Endothelial cell of umbilical vein (primary cell): ENCODE measurements around the gene DNAJA4. TPM values are rescaled to one million over a fixed set of nuclear protein-coding genes. Genes with fewer than 3 reads are reported as not detected.

Experiments used
- BruUV-seq: library from RNA; stranded (reverse); fragments of 400-500 nt; replicated peaks from 2 replicates; lab custom pipeline; 2021; lab: Mats Ljungman, UMichigan
- CTCF ChIA-PET: fragments of 300-600, 350-600 bp; sonication (Branson Sonifier 250); formaldehyde crosslinking; loops from one replicate; lab custom pipeline; 2021; ENCODE audit warnings: antibody characterized with exemption, inconsistent platforms; lab: Charles Lee
- POLR2A ChIA-PET: fragments of 300-600, 350-600 bp; sonication (Branson Sonifier 250); formaldehyde crosslinking; loops from one replicate; lab custom pipeline; 2021; ENCODE audit warnings: antibody characterized with exemption, inconsistent platforms; lab: Charles Lee
- DNase-seq: peaks from one replicate; pipeline ENCODE4 v3.0.0-alpha.2; 2011; ENCODE audit warnings: low read depth, low spot score
- FAIRE-seq: peaks from 2 replicates; lab custom pipeline; 2011; peaks lifted over from hg19 to GRCh38; lab: Jason Lieb, UNC
- H2AFZ ChIP-seq: 2 replicates; pipeline ENCODE4 v1.6.0; 2012; ENCODE audit warnings: low read depth, low read length, control low read depth, inconsistent platforms
- H3K27ac ChIP-seq: 2 replicates; pipeline ENCODE4 v1.5.1; 2011; ENCODE audit warnings: low read depth, mild to moderate bottlenecking, control low read depth, low read length, moderate library complexity; ENCODE audit not compliant: insufficient read depth
- H3K27me3 ChIP-seq, 2 experiments: 2 replicates each; pipeline versions ENCODE4 v1.6.0 to v1.6.1; 2011; ENCODE audit warnings: low read length in 2 of 2, mixed read lengths in 1 of 2; ENCODE audit not compliant: control insufficient read depth in 2 of 2, insufficient read depth in 2 of 2
- H3K36me3 ChIP-seq, 2 experiments: 2 replicates in 1 of 2; 3 replicates in 1 of 2; pipeline ENCODE4 v1.5.1; 2011; ENCODE audit warnings: low read length in 2 of 2, mild to moderate bottlenecking in 1 of 2, moderate library complexity in 1 of 2; ENCODE audit not compliant: control insufficient read depth in 2 of 2, insufficient read depth in 2 of 2; ENCODE audit errors: extremely low read depth in 1 of 2
- H3K4me1 ChIP-seq: 3 replicates; pipeline ENCODE4 v1.5.1; 2011; ENCODE audit warnings: mild to moderate bottlenecking, low read length; ENCODE audit not compliant: control insufficient read depth, insufficient read depth; ENCODE audit errors: extremely low read depth
- H3K4me2 ChIP-seq: 2 replicates; pipeline ENCODE4 v1.6.1; 2011; ENCODE audit warnings: low read length, control low read depth, mixed read lengths; ENCODE audit not compliant: insufficient read depth
- H3K4me3 ChIP-seq, 3 experiments: fragments of 200-600 bp in 1 of 3; sonication (generic), shearing (Covaris generic) in 1 of 3; replicated peaks in 1 of 3; 2 replicates each; pipeline ENCODE4 v1.5.1; 2011 to 2016; ENCODE audit warnings: control low read depth in 3 of 3, low read length in 3 of 3, mild to moderate bottlenecking in 2 of 3, inconsistent platforms in 1 of 3, low read depth in 1 of 3, moderate library complexity in 1 of 3; ENCODE audit not compliant: insufficient read depth in 1 of 3
- H3K79me2 ChIP-seq: 2 replicates; pipeline ENCODE4 v1.6.0; 2012; ENCODE audit warnings: low read length, inconsistent platforms; ENCODE audit not compliant: control insufficient read depth, insufficient read depth
- H3K9ac ChIP-seq: replicated peaks from 2 replicates; pipeline ENCODE3; 2011; ENCODE audit warnings: low read length, control low read depth; ENCODE audit not compliant: insufficient read depth; ENCODE audit errors: extremely low read depth
- H3K9me1 ChIP-seq: replicated peaks from 3 replicates; pipeline ENCODE4 v1.6.0; 2011; ENCODE audit warnings: mild to moderate bottlenecking, low read length; ENCODE audit not compliant: control insufficient read depth, insufficient read depth; ENCODE audit errors: extremely low read depth
- H3K9me3 ChIP-seq: replicated peaks from 2 replicates; pipeline ENCODE4 v1.5.1; 2012; ENCODE audit warnings: low read length, inconsistent platforms; ENCODE audit not compliant: control insufficient read depth, insufficient read depth
- H4K20me1 ChIP-seq: replicated peaks from 2 replicates; pipeline ENCODE3; 2011; ENCODE audit warnings: mild to moderate bottlenecking, low read length; ENCODE audit not compliant: control insufficient read depth, insufficient read depth; ENCODE audit errors: extremely low read depth
- CTCF ChIP-seq, 2 donors: IDR thresholded peaks; 1 replicate in 1 of 2; 2 replicates in 1 of 2; pipeline ENCODE4 v1.5.1; 2011; ENCODE audit warnings: low read length in 2 of 2, mild to moderate bottlenecking in 2 of 2, moderate library complexity in 2 of 2, control low read depth in 1 of 2, inconsistent platforms in 1 of 2, low read depth in 1 of 2; ENCODE audit not compliant: insufficient read depth in 1 of 2; ENCODE audit errors: extremely low read depth in 1 of 2
- EZH2 ChIP-seq: IDR thresholded peaks from 2 replicates; pipeline ENCODE4 v1.6.1; 2012; ENCODE audit warnings: borderline replicate concordance, low read depth, mild to moderate bottlenecking, moderate library complexity, low read length, inconsistent platforms; ENCODE audit not compliant: severe bottlenecking
- FOS ChIP-seq: IDR thresholded peaks from 2 replicates; pipeline ENCODE4 v1.6.1; 2011; ENCODE audit warnings: mild to moderate bottlenecking, low read length, moderate library complexity, borderline replicate concordance; ENCODE audit not compliant: insufficient read depth
- GATA2 ChIP-seq: IDR thresholded peaks from 2 replicates; pipeline ENCODE4 v1.7.0; 2011; ENCODE audit warnings: low read depth, mild to moderate bottlenecking, moderate library complexity, mixed read lengths, low read length; ENCODE audit not compliant: insufficient read length, insufficient read depth
- JUN ChIP-seq: IDR thresholded peaks from 2 replicates; pipeline ENCODE4 v1.6.1; 2011; ENCODE audit warnings: borderline replicate concordance, low read depth; ENCODE audit not compliant: insufficient read length, insufficient read depth
- POLR2AphosphoS5 ChIP-seq: IDR thresholded peaks from 2 replicates; pipeline ENCODE4 v1.6.1; 2012; ENCODE audit warnings: low read depth, mild to moderate bottlenecking, control low read depth, low read length, moderate library complexity; ENCODE audit not compliant: insufficient read depth
- dilution Hi-C: fragments of 300-500 bp; cut with MboI; formaldehyde crosslinking; loops from one replicate; pipeline ENCODE4 v1.15.0; 2019; ENCODE audit warnings: low sequenced_read_pairs; ENCODE audit not compliant: extremely low pct_ligation_motif_present
- intact Hi-C: fragments of 100-400 bp; cut with micrococcal nuclease; formaldehyde crosslinking; loops from one replicate; pipeline ENCODE4 v1.10.0; 2022
- polyA plus RNA-seq, 4 experiments: library from polyadenylated mRNA; depleted of rRNA in 3 of 4; stranded (reverse) in 3 of 4; unstranded in 1 of 4; fragments of >200 nt; gene quantifications; 2 replicates each; pipeline versions ENCODE4 v1.2.1 to v1.2.3, GENCODE V29; 2011 to 2012; ENCODE audit warnings: missing spikeins in 1 of 4
- total RNA-seq: library from RNA; stranded (reverse); gene quantifications from 2 replicates; pipeline ENCODE4 v1.2.3, GENCODE V29; 2021
- TF ChIP-seq, protein P1 (sequence below): IDR thresholded peaks from 2 replicates; pipeline ENCODE4 v1.6.1; 2011; ENCODE audit not compliant: insufficient read depth, insufficient read length

The DNAJA4 gene
- total and polyA plus RNA-seq, 2 donors (not counting 3 experiments of a cell fraction or from before 2014, with no cell fraction given): 17.3 to 21.3 TPM

DNA sequence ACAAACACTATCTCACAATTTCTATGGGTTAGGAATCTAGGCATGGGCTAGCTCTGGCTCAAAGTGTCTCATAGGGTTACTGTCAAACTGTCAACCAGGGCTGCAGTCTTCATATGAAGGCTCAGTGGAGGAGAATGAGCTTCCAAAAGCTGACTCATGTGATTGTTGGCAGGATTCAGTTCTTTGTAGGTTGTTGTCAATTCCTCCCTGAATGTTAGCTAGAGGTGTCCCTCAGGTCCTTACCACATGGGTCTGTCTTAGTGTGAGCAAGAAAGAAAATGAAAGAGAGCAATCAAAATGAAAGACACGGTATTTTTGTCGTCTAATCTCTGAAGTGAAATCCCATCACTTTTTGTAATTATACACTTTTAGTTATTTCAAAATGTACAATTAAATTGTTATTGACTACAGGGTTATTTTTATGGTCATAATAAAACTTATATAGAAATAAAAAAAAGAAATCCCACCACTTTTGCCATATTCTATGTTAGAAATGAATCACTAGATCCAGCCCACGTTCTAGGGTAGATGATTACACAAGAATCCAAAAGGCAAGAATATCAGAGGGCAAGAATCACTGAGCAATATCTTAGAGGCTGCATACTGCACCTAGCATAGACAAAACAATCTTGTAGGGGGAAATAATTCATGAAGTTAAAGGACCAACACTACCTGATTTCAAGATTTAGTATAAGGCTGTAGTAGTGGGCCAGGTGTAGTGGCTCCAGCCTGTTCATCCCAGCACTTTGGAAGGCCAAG is 38.4 kb upstream of the DNAJA4 start:
- no peak for FAIRE-seq
- no peak for DNase-seq
- POLR2A ChIA-PET: no interaction called here
- intact Hi-C loops (no loop called here), dilution Hi-C loops (no loop called here)
- Histone ChIP-seq H3K9me3 (no peaks in the 10 kb centered on the region), H3K79me2 (no peaks in the 10 kb centered on the region), H3K9ac (no peak overlapping the region), H3K4me2 (no peak overlapping the region), H3K27me3 (peaks cover 2 to 5% of the 10 kb centered on the region in 2 experiments), H3K4me1 (no peaks in the 10 kb centered on the region), H2AFZ (no peak overlapping the region), H3K27ac (no peak overlapping the region), H3K36me3 (no peaks in the 10 kb centered on the region), H3K9me1 (no peaks in the 10 kb centered on the region), H4K20me1 (no peaks in the 10 kb centered on the region), H3K4me3 (no peak overlapping the region)
- CTCF ChIA-PET: interaction anchor here (0.7 to 3.6 kb wide), 3 partner anchors 15 to 226 kb away, joined by 3 to 17 read pairs (median 3); no protein-coding TSS in a partner anchor
- BruUV-seq: no TSS peak
- no peak for TF ChIP-seq FOS
- TF ChIP-seq POLR2AphosphoS5: no peak
- TF ChIP-seq, protein P1, sequence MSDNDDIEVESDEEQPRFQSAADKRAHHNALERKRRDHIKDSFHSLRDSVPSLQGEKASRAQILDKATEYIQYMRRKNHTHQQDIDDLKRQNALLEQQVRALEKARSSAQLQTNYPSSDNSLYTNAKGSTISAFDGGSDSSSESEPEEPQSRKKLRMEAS: no peak
- no peak for TF ChIP-seq GATA2

DNA sequence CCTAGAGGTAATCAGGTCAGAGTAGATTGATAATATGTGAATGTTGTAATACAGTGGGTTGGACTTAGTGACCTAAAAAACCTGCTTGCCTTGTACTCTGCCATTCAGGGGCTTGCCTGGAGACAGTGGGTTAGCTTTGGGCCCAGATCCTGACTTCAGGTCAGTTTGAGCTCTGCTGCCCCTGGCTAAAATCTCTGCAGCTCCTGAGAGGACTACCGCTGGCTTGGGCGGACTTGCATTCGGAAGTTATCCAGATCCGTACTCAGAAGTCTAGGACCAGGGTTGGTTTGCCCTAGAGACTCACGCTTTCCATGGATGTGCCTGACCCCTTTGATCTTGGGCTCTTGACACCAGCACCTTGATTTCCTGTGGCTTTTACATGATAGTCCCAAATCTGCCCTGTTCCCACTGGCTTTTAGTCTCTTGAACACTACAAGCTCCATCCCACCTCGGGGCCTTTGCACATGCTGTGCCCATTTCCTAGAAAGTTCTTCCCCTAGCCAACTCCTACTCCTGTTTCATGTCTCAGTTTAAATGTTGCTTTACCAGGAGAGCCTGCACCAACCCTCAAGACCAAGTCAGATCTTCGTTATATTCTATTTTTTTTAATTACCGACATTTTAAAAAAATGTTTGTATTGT is 35.9 kb upstream of the DNAJA4 start:
- Histone ChIP-seq H3K4me1 (no peaks in the 10 kb centered on the region), H3K4me3 (no peak overlapping the region), H3K9me3 (no peaks in the 10 kb centered on the region), H4K20me1 (no peaks in the 10 kb centered on the region), H3K9ac (no peak overlapping the region), H3K36me3 (no peaks in the 10 kb centered on the region), H3K27me3 (peaks cover 0 to 3% of the 10 kb centered on the region in 2 experiments), H3K9me1 (no peaks in the 10 kb centered on the region), H3K79me2 (no peaks in the 10 kb centered on the region), H3K4me2 (no peak overlapping the region), H2AFZ (no peak overlapping the region), H3K27ac (no peak overlapping the region)
- dilution Hi-C loops: no loop called here
- no peak for FAIRE-seq
- CTCF ChIA-PET: interaction anchor here (3.6 kb wide), 1 partner anchor 13 kb away, joined by 17 read pairs; no protein-coding TSS in a partner anchor
- DNase-seq: no peak
- POLR2A ChIA-PET: no interaction called here
- TF ChIP-seq JUN (no peak), POLR2AphosphoS5 (no peak), EZH2 (no peak), GATA2 (no peak), CTCF (IDR thresholded peaks at IDR 0.05; ENCODE audit: extremely low read depth in 1 of 2, insufficient read depth in 1 of 2, low read depth in 1 of 2, low read length in 2 of 2) (no peak)
- TF ChIP-seq, protein P1: no peak
- no TSS peak for BruUV-seq
- intact Hi-C loops: no loop called here
